GM21447 (cell line): ENCODE measurements around the gene RPL5.

Experiments
- ATAC-seq: cut with Tn5 transposase; IDR thresholded peaks from one replicate; pipeline ENCODE4 v1.9.1; 2021; ENCODE audit not compliant: unreplicated experiment

The RPL5 gene

DNA sequence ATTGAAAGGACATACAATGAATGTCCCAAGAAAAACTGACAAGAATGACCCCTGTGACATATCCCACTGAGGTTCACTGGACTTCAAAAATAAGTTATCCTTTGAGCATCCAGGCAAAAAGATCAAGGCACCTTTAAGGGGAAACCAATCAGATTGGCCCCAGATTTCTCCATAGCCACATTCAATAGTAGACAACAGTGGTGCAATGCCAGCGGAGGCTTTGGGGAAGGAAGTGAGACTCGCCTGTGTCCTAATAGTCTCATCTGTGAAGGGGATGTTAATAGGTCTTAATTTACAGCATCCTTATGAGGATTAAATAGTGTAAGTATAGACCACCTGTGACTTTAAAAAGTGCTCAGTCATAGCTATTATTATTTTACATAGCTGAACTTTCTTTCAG lies 21.5 kb downstream of the RPL5 start:
- ATAC-seq = no peak

- ATAC-seq = no peak
These were observed 22.4 kb downstream of the RPL5 start for GRCh38 chr1:92854101-92854785.

GRCh38 chr1:92855236-92855635 lies 23.4 kb downstream of the RPL5 start:
- ATAC-seq = no peak

GRCh38 chr1:92857817-92858216 lies 26.0 kb downstream of the RPL5 start:
- ATAC-seq = no peak

DNA sequence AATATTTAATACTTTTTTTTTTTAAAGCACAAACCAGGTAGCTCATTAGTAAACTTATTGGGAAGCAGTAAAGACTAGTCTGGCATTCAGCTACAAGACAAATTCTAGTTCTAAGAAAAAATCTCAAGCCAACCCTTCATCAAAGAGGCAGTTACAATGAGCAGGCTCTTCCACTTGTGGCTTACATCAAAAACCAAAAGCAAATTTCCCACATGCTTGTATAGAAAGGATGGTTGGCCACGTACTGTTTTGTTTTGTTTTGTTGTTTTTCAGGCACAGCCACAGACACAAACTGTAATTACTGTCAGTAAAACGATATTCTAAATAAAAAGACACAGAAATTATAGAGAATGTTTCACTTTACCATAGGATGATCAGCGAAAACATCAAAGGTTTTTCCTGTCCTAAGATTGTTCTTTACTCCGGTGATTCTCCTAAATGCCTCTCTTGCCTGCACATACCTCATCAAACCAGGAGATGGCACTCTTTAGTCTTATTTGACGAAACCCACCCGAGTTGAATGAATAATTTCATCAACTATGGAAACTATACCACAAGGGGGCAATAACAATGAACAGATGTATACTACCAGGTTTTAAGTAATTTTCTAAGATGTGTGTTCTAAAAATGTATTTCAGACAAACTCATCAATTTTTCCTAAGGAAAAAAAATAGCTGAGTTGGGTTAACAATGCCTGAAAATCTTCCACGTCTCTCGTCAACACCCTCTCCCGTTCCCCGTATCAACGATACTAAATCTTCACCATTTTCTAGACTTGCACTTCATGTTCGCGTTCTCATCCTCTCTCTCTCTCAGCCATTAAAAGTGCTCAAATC lies 26.9 kb downstream of the RPL5 start:
- ATAC-seq = peak; percentile 74

GRCh38 chr1:92859400-92860039 lies 27.7 kb downstream of the RPL5 start:
- ATAC-seq = no peak

- no peak for ATAC-seq
These were observed 30.8 kb downstream of the RPL5 start for GRCh38 chr1:92862605-92863004.

DNA sequence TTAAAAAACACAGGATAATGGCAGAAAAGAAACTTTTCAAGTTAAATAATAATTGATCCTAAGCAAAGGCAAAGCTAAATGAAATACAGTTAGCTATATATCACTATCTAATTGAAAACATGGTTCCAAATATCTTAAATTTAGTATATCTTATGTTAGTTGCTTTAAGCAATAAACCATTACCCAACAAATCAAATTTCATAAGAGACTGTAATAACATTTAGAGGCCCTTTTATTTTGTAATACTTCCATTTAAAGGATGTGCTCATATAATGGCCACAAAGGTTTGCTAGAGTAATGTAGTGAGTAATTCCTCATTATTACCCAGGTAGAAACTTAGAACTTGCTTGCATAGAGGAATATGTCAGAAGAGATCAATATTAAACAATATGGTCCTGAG lies 32.3 kb downstream of the RPL5 start:
- no peak for ATAC-seq

- no peak for ATAC-seq
These were observed 38.8 kb downstream of the RPL5 start for GRCh38 chr1:92870591-92870990.

DNA sequence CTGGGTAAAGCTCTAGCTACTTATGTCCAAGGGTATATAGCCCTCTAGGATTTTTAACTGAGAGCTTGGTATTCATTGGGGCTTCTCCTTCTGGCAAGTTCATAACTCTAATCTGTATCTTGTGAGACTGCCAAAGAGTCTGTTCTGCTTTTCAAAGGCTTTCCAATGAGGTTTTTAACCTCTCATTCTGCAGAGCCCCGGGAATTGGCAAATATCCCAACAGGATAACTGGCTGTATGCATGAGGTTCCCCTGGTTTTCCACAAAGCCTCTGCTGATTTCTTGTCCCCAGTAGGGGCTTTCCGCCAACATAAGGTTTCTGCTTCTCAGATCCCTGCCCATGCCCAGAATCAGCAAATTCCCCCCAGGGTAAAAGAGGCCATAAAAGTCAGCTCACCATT lies 40.9 kb downstream of the RPL5 start:
- no peak for ATAC-seq

- no peak for ATAC-seq
These were observed 43.1 kb downstream of the RPL5 start for GRCh38 chr1:92874987-92875386.

GRCh38 chr1:92876351-92876750 lies 44.5 kb downstream of the RPL5 start:
- no peak for ATAC-seq

DNA sequence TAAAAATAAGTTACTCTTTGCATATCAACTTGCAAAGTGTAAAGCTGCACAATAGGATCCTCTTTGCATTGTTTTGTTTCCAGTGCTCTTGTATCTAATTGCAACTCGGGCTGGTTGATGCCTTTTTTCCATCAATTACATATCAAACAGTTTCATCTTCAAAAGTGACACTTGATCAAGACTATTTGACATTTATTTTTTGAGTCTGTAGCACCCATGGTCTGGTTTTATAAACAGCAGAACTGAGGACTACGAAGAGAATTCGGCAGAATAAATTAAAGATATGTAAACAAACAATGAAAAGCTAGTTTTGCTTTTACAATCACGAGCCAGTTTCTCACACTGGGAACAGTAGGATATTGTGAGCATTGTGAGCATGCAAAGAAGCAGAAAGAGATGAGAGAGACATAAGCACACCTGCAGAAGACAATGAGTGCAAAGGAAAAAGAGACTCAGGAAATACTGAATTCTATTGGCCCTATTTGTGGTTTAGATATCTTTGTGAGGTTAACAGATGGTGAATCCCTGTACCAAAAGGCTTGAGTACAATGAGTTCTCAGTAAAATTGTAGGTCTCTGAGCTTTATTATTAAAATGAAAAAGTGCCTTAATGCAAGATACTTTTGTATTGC lies 45.4 kb downstream of the RPL5 start:
- ATAC-seq = no peak

- no peak for ATAC-seq
These were observed 46.0 kb downstream of the RPL5 start for GRCh38 chr1:92877792-92878191.

DNA sequence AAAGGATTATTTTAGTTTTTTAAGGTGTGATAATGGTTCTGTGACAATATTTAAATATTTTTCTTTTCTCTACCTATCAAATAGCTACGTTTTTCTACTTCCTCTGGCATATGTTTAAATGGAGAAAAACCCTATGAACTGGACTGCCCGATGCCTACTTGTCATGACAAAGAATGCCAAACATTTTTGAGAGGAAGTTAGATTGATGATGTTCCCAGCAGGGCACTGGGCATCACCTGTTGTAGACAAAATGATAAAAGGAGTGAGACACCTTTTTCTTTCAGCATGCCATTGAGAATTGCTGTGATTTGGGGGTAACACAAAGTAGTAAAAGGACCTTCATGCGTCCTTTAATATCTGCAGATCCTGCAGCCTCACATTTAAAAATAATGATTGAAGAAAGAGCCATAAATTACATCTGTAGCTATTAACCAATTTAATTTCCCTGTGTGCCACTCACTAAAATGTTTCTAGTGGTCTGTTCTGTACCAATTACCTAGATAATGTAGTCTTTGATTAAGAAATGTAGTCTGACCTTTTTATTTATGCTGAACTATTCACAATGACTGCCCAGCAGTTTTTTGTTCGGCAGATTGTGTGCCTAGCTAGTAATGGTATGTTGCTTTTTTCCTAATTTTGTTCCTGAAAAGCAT lies 47.6 kb downstream of the RPL5 start:
- ATAC-seq = no peak

GRCh38 chr1:92881391-92881790 lies 49.6 kb downstream of the RPL5 start:
- ATAC-seq = no peak

DNA sequence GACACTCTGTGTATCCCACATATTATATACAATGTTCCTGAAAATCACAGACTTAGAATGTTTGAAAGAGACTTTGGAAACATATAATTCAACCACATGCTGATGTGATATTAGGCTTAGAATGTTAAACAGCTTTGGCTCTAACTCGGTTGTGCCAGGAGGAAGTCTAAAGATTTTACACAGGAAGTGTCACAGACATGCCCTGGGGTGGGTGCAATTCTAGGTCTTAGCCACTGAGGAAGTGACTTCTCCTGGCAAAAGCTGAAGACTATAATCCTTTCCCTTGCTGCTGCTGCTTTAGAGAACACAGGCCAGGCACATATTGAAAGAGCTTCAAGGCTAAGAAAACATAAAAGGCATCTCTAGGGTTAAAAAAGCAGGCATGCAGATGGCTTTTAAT lies 51.0 kb downstream of the RPL5 start:
- no peak for ATAC-seq

GRCh38 chr1:92883297-92883696 lies 51.5 kb downstream of the RPL5 start:
- no peak for ATAC-seq

- ATAC-seq = no peak
These were observed 52.4 kb downstream of the RPL5 start for GRCh38 chr1:92884195-92884594.

DNA sequence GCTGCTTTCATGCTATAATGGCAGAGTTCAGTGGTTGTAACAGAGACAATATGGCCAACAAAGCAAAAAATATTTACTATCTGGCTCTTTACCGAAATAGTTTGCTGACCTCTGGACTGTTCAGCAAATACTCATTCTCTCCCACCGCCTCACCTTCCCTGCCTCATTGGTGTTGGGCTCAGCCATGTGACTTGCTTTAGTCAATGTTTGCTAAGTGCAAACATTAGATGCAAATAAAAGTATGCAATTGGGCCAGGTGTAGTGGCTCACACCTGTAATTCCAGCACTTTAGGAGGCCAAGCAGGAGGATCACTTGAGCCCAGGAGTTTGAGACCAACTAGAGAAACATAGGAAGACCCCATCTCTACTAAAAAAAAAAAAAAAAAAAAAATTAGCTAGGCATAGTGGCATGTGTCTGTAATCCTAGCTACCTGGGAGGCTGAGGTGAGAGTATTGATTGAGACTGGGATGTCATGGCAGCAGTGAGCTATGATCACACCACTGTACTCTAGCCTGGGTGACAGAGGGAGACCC lies 55.1 kb downstream of the RPL5 start:
- no peak for ATAC-seq

- ATAC-seq = no peak
These were observed 55.6 kb downstream of the RPL5 start for GRCh38 chr1:92887465-92887864.
